Transverse colon (tissue), 4 donors: ENCODE data around the gene ZNF211.

ENCODE experiments used
- CTCF ChIP-seq, 5 experiments: fragments of 200-600 bp in 3 of 5; fragments of 450-650 bp in 2 of 5; sonication (generic) in 3 of 5; IDR thresholded peaks; 1 replicate in 2 of 5; 2 replicates in 3 of 5; pipeline ENCODE4 v1.5.1; 2016 to 2017; ENCODE audit warnings: antibody characterized with exemption in 5 of 5, inconsistent platforms in 3 of 5, mild to moderate bottlenecking in 2 of 5, moderate library complexity in 1 of 5
- EP300 ChIP-seq: sonication (generic); formaldehyde crosslinking; IDR thresholded peaks from one replicate; pipeline ENCODE4 v1.6.1; 2017; ENCODE audit warnings: antibody characterized with exemption, low read depth
- POLR2A ChIP-seq: fragments of 450-650 bp; IDR thresholded peaks from one replicate; pipeline ENCODE4 v1.6.1; 2016; ENCODE audit warnings: antibody characterized with exemption, mild to moderate bottlenecking, moderate library complexity
- POLR2AphosphoS5 ChIP-seq, 3 donors: sonication (generic); formaldehyde crosslinking; IDR thresholded peaks; one replicate each; pipeline ENCODE4 v1.6.1; 2016; ENCODE audit warnings: antibody characterized with exemption in 3 of 3

- TF ChIP-seq CTCF (IDR thresholded peaks at IDR 0.05): no peak
- TF ChIP-seq POLR2AphosphoS5 (IDR thresholded peaks at IDR 0.05): peak in 1 of 3 donors; percentile 9
- no peak for TF ChIP-seq POLR2A
- TF ChIP-seq EP300: no peak
These were observed 49.2 kb upstream of the ZNF211 start, which contains the start of gene ZIK1 for GRCh38 chr19:57583521-57584416.
